SK-N-SH (cell line): ENCODE data around the gene OR4N5. TPM values are rescaled to one million over a fixed set of nuclear protein-coding genes. Genes with fewer than 3 reads are reported as not detected.

Source experiments
- CTCF ChIA-PET: fragments of 300-600, 350-600 bp; formaldehyde crosslinking; extraction: SDS; loops from one replicate; lab custom pipeline; 2021; lab: Yijun Ruan, JAX
- POLR2A ChIA-PET: fragments of 350-600 bp; sonication (Branson Sonifier 250); formaldehyde crosslinking; extraction: SDS; loops from one replicate; lab custom pipeline; 2020; ENCODE audit warnings: antibody characterized with exemption, inconsistent platforms; lab: Yijun Ruan, JAX
- DNase-seq: peaks from one replicate; pipeline ENCODE4 v3.0.0; 2012
- H2AFZ ChIP-seq: fragments of 200-600 bp; sonication (generic); 2 replicates; pipeline ENCODE4 v1.8.1; 2016; ENCODE audit warnings: antibody characterized with exemption, mild to moderate bottlenecking, low read depth
- H3F3A ChIP-seq: fragments of 200-600 bp; sonication (generic); replicated peaks from 2 replicates; pipeline ENCODE3; 2016; ENCODE audit warnings: antibody characterized with exemption, mild to moderate bottlenecking; ENCODE audit not compliant: insufficient read depth
- H3K27ac ChIP-seq, 2 experiments: fragments of 200-500 bp in 1 of 2; fragments of 200-600 bp in 1 of 2; sonication (Bioruptor generic) in 1 of 2; sonication (generic), shearing (Covaris generic) in 1 of 2; 2 replicates each; pipeline versions ENCODE4 v1.5.1 to v1.6.1; 2014 to 2016; ENCODE audit warnings: low read depth in 2 of 2, inconsistent platforms in 1 of 2, low read length in 1 of 2, mild to moderate bottlenecking in 1 of 2, mixed read lengths in 1 of 2
- H3K27me3 ChIP-seq: fragments of 200-600 bp; sonication (generic), shearing (Covaris generic); 2 replicates; pipeline ENCODE4 v1.6.1; 2016; ENCODE audit warnings: mixed run types; ENCODE audit not compliant: insufficient read depth
- H3K36me3 ChIP-seq, 2 experiments: fragments of 200-500 bp in 1 of 2; fragments of 200-600 bp in 1 of 2; sonication (Bioruptor generic) in 1 of 2; sonication (generic) in 1 of 2; replicated peaks in 1 of 2; 2 replicates each; pipeline versions ENCODE3 to v1.5.1; 2014 to 2016; ENCODE audit warnings: low read length in 1 of 2, mild to moderate bottlenecking in 1 of 2; ENCODE audit not compliant: insufficient read depth in 2 of 2, control insufficient read depth in 1 of 2
- H3K4me1 ChIP-seq, 2 experiments: fragments of 200-500 bp in 1 of 2; fragments of 200-600 bp in 1 of 2; sonication (Bioruptor generic) in 1 of 2; sonication (generic), shearing (Covaris generic) in 1 of 2; 2 replicates each; pipeline versions ENCODE4 v1.5.1 to v1.6.1; 2014 to 2016; ENCODE audit warnings: low read depth in 1 of 2, low read length in 1 of 2, mixed run types in 1 of 2; ENCODE audit not compliant: insufficient read depth in 2 of 2, control insufficient read depth in 1 of 2
- H3K4me2 ChIP-seq: fragments of 200-600 bp; sonication (generic), shearing (Covaris generic); 2 replicates; pipeline ENCODE4 v1.6.1; 2017; ENCODE audit warnings: mixed run types
- H3K4me3 ChIP-seq, 2 experiments: fragments of 200-500 bp in 1 of 2; fragments of 200-600 bp in 1 of 2; sonication (Bioruptor generic) in 1 of 2; sonication (generic), shearing (Covaris generic) in 1 of 2; 2 replicates each; pipeline versions ENCODE4 v1.5.1 to v1.8.1; 2014 to 2016; ENCODE audit warnings: low read depth in 2 of 2, inconsistent platforms in 1 of 2, low read length in 1 of 2, mild to moderate bottlenecking in 1 of 2, mixed read lengths in 1 of 2, moderate library complexity in 1 of 2
- H3K79me2 ChIP-seq: fragments of 200-600 bp; sonication (generic); 2 replicates; pipeline ENCODE4 v1.8.1; 2017; ENCODE audit warnings: mild to moderate bottlenecking; ENCODE audit not compliant: insufficient read depth
- H3K9ac ChIP-seq: fragments of 200-600 bp; sonication (generic); 2 replicates; pipeline ENCODE4 v1.6.1; 2017; ENCODE audit warnings: mixed run types
- H3K9me2 ChIP-seq: fragments of 200-600 bp; sonication (generic); 2 replicates; pipeline ENCODE4 v1.6.1; 2017; ENCODE audit warnings: mixed run types
- H3K9me3 ChIP-seq: fragments of 200-600 bp; sonication (generic); 2 replicates; pipeline ENCODE4 v1.6.1; 2017; ENCODE audit warnings: mixed run types, mild to moderate bottlenecking, moderate library complexity
- H4K20me1 ChIP-seq: fragments of 200-600 bp; sonication (generic); 2 replicates; pipeline ENCODE4 v1.6.1; 2017; ENCODE audit warnings: mild to moderate bottlenecking, mixed run types; ENCODE audit not compliant: insufficient read depth
- EZH2phosphoT487 ChIP-seq: fragments of 200-600 bp; sonication (generic); IDR thresholded peaks from 2 replicates; pipeline ENCODE4 v1.6.1; 2017; ENCODE audit warnings: low read depth, mixed run types, mild to moderate bottlenecking, antibody characterized with exemption, moderate library complexity, borderline replicate concordance
- GABPA ChIP-seq: IDR thresholded peaks from 2 replicates; pipeline ENCODE4 v1.4.0; 2012; ENCODE audit warnings: low read depth, mild to moderate bottlenecking
- GATA2 ChIP-seq: sonication (generic); formaldehyde crosslinking; IDR thresholded peaks from 2 replicates; pipeline ENCODE4 v1.5.0; 2020; ENCODE audit warnings: mild to moderate bottlenecking, missing genetic modification reagents
- JUND ChIP-seq: IDR thresholded peaks from 2 replicates; pipeline ENCODE4 v1.4.0; 2012
- NFIC ChIP-seq: IDR thresholded peaks from 2 replicates; pipeline ENCODE4 v1.4.0; 2012; ENCODE audit warnings: borderline replicate concordance
- NRF1 ChIP-seq: IDR thresholded peaks from 2 replicates; pipeline ENCODE4 v1.6.1; 2012; ENCODE audit warnings: low read depth, mild to moderate bottlenecking, low read length
- RAD21 ChIP-seq: IDR thresholded peaks from 2 replicates; pipeline ENCODE4 v1.6.1; 2012; ENCODE audit warnings: mild to moderate bottlenecking, low read length
- RCOR1 ChIP-seq: fragments of 150-350 bp; IDR thresholded peaks from 2 replicates; pipeline ENCODE4 v1.6.1; 2017; ENCODE audit warnings: antibody characterized with exemption, low read length
- RXRA ChIP-seq: IDR thresholded peaks from 2 replicates; pipeline ENCODE4 v1.4.0; 2012; ENCODE audit warnings: low read depth, mild to moderate bottlenecking, borderline replicate concordance
- SIN3A ChIP-seq: IDR thresholded peaks from 2 replicates; pipeline ENCODE4 v1.6.1; 2012; ENCODE audit warnings: low read depth, mild to moderate bottlenecking, low read length, moderate library complexity, borderline replicate concordance
- SMC3 ChIP-seq: IDR thresholded peaks from 2 replicates; pipeline ENCODE4 v1.6.1; 2012; ENCODE audit warnings: low read depth, low read length, improper control_type of control experiment
- TAF1 ChIP-seq: IDR thresholded peaks from 2 replicates; pipeline ENCODE4 v1.6.1; 2012; ENCODE audit warnings: low read depth, mild to moderate bottlenecking, low read length, moderate library complexity, borderline replicate concordance
- YY1 ChIP-seq: IDR thresholded peaks from 2 replicates; pipeline ENCODE4 v1.4.0; 2012; ENCODE audit warnings: low read depth, mild to moderate bottlenecking
- WGBS: methylation state at CpG from one replicate; pipeline ENCODE4 v1.1.6; 2017; ENCODE audit warnings: low lambda C conversion rate; 5-methylcytosine and 5-hydroxymethylcytosine counted together
- polyA plus RNA-seq, 3 experiments: library from polyadenylated mRNA; depleted of rRNA; stranded (reverse); fragments of >200 nt; gene quantifications; 2 replicates each; pipeline ENCODE4 v1.2.3, GENCODE V29; 2012
- TF ChIP-seq, protein P1 (sequence below): fragments of 150-350 bp; IDR thresholded peaks from 2 replicates; pipeline ENCODE4 v1.6.1; 2016; ENCODE audit warnings: mild to moderate bottlenecking, low read depth, low read length
- TF ChIP-seq, protein P2 (sequence below): IDR thresholded peaks from 2 replicates; pipeline ENCODE4 v1.4.0; 2012; ENCODE audit warnings: low read depth
- TF ChIP-seq, protein P3 (sequence below): IDR thresholded peaks from 2 replicates; pipeline ENCODE4; 2012
- TF ChIP-seq, protein P4 (sequence below): IDR thresholded peaks from 2 replicates; pipeline ENCODE4 v1.6.1; 2012; ENCODE audit warnings: mild to moderate bottlenecking, low read depth, low read length, moderate library complexity
- TF ChIP-seq, protein P5 (sequence below): fragments of 150-350 bp; IDR thresholded peaks from 2 replicates; pipeline ENCODE4 v1.6.1; 2017; ENCODE audit warnings: antibody characterized with exemption, low read length, low read depth, borderline replicate concordance
- TF ChIP-seq, protein P6 (sequence below): fragments of 200-600 bp; sonication (generic); IDR thresholded peaks from 2 replicates; pipeline ENCODE4 v1.6.1; 2017; ENCODE audit warnings: antibody characterized with exemption, mild to moderate bottlenecking, moderate library complexity

OR4N5 gene
- polyA plus RNA-seq, 1 of the 3 experiments (the other 2 are of a cell fraction), result not detected

DNA sequence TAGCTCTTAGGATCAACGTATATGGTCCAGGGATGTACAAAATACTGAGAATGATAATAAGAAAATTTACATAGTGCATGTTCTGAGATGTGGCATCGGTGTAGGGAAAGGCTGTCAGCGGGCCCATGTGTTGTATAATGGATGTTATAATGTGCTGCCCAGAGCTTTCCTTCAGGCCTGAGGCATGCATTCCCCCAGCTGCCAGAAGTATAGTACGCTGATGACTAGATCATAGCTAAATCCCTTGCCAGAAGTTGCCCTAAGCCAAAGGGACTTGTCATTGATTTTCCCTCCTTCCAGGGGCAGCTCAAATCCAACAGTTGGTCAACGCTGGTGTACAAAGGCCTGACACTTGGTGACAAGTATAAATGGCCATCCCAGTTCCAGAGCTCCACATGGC lies 45.6 kb downstream of the OR4N5 start:
- 37% methylated on average over 5 of the region's 5 CpGs for WGBS
- Histone ChIP-seq H2AFZ (no peak overlapping the region), H3K27me3 (no peaks in the 10 kb centered on the region), H4K20me1 (no peaks in the 10 kb centered on the region), H3K9me2 (no peaks in the 10 kb centered on the region), H3K9ac (no peak overlapping the region), H3K79me2 (no peaks in the 10 kb centered on the region), H3F3A (peaks cover 19% of the 10 kb centered on the region), H3K4me2 (no peak overlapping the region), H3K27ac (no peak overlapping the region), H3K4me3 (no peak overlapping the region), H3K9me3 (no peaks in the 10 kb centered on the region), H3K36me3 (no peaks in the 10 kb centered on the region), H3K4me1 (no peaks in the 10 kb centered on the region)
- CTCF ChIA-PET, result interaction anchor here (1.0 kb wide), 1 partner anchor 17 kb away, joined by 4 read pairs; no protein-coding TSS in a partner anchor
- DNase-seq, result no peak
- POLR2A ChIA-PET, result no interaction called here
- TF ChIP-seq RAD21 (no peak), JUND (no peak), YY1 (no peak), SIN3A (no peak), TAF1 (no peak), RCOR1 (no peak), SMC3 (no peak), GABPA (no peak), NFIC (no peak), NRF1 (no peak), RXRA (no peak), GATA2 (CRISPR knock-in tag) (no peak), EZH2phosphoT487 (no peak)
- TF ChIP-seq, protein P1, sequence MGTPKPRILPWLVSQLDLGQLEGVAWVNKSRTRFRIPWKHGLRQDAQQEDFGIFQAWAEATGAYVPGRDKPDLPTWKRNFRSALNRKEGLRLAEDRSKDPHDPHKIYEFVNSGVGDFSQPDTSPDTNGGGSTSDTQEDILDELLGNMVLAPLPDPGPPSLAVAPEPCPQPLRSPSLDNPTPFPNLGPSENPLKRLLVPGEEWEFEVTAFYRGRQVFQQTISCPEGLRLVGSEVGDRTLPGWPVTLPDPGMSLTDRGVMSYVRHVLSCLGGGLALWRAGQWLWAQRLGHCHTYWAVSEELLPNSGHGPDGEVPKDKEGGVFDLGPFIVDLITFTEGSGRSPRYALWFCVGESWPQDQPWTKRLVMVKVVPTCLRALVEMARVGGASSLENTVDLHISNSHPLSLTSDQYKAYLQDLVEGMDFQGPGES, result no peak
- TF ChIP-seq, protein P2, sequence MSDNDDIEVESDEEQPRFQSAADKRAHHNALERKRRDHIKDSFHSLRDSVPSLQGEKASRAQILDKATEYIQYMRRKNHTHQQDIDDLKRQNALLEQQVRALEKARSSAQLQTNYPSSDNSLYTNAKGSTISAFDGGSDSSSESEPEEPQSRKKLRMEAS, result no peak
- TF ChIP-seq, protein P3, sequence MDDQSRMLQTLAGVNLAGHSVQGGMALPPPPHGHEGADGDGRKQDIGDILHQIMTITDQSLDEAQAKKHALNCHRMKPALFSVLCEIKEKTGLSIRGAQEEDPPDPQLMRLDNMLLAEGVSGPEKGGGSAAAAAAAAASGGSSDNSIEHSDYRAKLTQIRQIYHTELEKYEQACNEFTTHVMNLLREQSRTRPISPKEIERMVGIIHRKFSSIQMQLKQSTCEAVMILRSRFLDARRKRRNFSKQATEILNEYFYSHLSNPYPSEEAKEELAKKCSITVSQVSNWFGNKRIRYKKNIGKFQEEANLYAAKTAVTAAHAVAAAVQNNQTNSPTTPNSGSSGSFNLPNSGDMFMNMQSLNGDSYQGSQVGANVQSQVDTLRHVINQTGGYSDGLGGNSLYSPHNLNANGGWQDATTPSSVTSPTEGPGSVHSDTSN, result no peak
- TF ChIP-seq, protein P4, sequence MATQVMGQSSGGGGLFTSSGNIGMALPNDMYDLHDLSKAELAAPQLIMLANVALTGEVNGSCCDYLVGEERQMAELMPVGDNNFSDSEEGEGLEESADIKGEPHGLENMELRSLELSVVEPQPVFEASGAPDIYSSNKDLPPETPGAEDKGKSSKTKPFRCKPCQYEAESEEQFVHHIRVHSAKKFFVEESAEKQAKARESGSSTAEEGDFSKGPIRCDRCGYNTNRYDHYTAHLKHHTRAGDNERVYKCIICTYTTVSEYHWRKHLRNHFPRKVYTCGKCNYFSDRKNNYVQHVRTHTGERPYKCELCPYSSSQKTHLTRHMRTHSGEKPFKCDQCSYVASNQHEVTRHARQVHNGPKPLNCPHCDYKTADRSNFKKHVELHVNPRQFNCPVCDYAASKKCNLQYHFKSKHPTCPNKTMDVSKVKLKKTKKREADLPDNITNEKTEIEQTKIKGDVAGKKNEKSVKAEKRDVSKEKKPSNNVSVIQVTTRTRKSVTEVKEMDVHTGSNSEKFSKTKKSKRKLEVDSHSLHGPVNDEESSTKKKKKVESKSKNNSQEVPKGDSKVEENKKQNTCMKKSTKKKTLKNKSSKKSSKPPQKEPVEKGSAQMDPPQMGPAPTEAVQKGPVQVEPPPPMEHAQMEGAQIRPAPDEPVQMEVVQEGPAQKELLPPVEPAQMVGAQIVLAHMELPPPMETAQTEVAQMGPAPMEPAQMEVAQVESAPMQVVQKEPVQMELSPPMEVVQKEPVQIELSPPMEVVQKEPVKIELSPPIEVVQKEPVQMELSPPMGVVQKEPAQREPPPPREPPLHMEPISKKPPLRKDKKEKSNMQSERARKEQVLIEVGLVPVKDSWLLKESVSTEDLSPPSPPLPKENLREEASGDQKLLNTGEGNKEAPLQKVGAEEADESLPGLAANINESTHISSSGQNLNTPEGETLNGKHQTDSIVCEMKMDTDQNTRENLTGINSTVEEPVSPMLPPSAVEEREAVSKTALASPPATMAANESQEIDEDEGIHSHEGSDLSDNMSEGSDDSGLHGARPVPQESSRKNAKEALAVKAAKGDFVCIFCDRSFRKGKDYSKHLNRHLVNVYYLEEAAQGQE, result no peak
- TF ChIP-seq, protein P5, sequence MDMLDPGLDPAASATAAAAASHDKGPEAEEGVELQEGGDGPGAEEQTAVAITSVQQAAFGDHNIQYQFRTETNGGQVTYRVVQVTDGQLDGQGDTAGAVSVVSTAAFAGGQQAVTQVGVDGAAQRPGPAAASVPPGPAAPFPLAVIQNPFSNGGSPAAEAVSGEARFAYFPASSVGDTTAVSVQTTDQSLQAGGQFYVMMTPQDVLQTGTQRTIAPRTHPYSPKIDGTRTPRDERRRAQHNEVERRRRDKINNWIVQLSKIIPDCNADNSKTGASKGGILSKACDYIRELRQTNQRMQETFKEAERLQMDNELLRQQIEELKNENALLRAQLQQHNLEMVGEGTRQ, result no peak
- TF ChIP-seq, protein P6, sequence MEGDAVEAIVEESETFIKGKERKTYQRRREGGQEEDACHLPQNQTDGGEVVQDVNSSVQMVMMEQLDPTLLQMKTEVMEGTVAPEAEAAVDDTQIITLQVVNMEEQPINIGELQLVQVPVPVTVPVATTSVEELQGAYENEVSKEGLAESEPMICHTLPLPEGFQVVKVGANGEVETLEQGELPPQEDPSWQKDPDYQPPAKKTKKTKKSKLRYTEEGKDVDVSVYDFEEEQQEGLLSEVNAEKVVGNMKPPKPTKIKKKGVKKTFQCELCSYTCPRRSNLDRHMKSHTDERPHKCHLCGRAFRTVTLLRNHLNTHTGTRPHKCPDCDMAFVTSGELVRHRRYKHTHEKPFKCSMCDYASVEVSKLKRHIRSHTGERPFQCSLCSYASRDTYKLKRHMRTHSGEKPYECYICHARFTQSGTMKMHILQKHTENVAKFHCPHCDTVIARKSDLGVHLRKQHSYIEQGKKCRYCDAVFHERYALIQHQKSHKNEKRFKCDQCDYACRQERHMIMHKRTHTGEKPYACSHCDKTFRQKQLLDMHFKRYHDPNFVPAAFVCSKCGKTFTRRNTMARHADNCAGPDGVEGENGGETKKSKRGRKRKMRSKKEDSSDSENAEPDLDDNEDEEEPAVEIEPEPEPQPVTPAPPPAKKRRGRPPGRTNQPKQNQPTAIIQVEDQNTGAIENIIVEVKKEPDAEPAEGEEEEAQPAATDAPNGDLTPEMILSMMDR, result no peak
- TF ChIP-seq, all 33 proteins: peak for 0
